Brain microvascular endothelial cell (primary cell): ENCODE results near the gene RGS5.

ENCODE experiments used
- DNase-seq: peaks from one replicate; pipeline ENCODE4 v3.0.0-alpha.2; 2020
- H3K27ac ChIP-seq: fragments of 250-450 bp; sonication (Bioruptor Pico); 2 replicates; pipeline ENCODE4 v1.5.1; 2020; ENCODE audit warnings: mild to moderate bottlenecking, moderate library complexity
- H3K27me3 ChIP-seq: fragments of 250-450 bp; sonication (Bioruptor Pico); replicated peaks from 2 replicates; pipeline ENCODE4 v1.5.1; 2020; ENCODE audit warnings: mild to moderate bottlenecking
- H3K36me3 ChIP-seq: fragments of 250-450 bp; sonication (Bioruptor Pico); replicated peaks from 2 replicates; pipeline ENCODE4 v1.5.1; 2020; ENCODE audit warnings: mild to moderate bottlenecking
- H3K4me3 ChIP-seq: 2 replicates; pipeline ENCODE4 v1.5.1; 2011; ENCODE audit warnings: low read depth, mild to moderate bottlenecking, control low read depth, low read length, moderate library complexity
- in situ Hi-C: cut with HindIII; loops from 2 replicates; pipeline ENCODE4 v1.10.0; 2017; ENCODE audit warnings: low sequenced_read_pairs, low pct_ligation_motif_present
- TF ChIP-seq, protein P1 (sequence below): IDR thresholded peaks from 2 replicates; pipeline ENCODE4 v1.5.1; 2011; ENCODE audit warnings: low read depth, mild to moderate bottlenecking, moderate library complexity, low read length, control low read depth, inconsistent platforms; ENCODE audit errors: missing control alignments

RGS5 gene

DNA sequence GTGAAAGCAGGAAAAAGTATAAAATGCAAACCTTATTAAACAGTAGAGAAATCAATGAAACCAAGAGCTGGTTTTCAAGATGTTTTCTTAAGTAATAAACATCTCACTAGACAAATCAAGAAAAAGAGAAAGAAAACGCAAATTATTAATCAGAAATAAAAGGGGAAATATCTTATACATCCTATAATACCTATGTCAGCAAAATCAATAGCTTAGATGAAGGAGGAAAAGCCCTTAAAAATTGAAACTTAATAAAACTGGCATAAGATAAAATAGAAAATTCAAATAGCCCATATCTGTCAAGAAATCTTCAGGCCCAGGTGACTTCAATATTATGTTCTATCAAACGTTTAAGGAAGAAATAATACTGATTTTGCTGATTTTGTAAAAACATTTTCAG is 74.4 kb downstream of the RGS5 start:
- Histone ChIP-seq H3K36me3 (no peaks in the 10 kb centered on the region), H3K27ac (no peak overlapping the region), H3K27me3 (no peaks in the 10 kb centered on the region), H3K4me3 (no peak overlapping the region)
- no peak for DNase-seq
- in situ Hi-C loops = no loop called here
- TF ChIP-seq, protein P1, sequence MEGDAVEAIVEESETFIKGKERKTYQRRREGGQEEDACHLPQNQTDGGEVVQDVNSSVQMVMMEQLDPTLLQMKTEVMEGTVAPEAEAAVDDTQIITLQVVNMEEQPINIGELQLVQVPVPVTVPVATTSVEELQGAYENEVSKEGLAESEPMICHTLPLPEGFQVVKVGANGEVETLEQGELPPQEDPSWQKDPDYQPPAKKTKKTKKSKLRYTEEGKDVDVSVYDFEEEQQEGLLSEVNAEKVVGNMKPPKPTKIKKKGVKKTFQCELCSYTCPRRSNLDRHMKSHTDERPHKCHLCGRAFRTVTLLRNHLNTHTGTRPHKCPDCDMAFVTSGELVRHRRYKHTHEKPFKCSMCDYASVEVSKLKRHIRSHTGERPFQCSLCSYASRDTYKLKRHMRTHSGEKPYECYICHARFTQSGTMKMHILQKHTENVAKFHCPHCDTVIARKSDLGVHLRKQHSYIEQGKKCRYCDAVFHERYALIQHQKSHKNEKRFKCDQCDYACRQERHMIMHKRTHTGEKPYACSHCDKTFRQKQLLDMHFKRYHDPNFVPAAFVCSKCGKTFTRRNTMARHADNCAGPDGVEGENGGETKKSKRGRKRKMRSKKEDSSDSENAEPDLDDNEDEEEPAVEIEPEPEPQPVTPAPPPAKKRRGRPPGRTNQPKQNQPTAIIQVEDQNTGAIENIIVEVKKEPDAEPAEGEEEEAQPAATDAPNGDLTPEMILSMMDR = no peak

DNA sequence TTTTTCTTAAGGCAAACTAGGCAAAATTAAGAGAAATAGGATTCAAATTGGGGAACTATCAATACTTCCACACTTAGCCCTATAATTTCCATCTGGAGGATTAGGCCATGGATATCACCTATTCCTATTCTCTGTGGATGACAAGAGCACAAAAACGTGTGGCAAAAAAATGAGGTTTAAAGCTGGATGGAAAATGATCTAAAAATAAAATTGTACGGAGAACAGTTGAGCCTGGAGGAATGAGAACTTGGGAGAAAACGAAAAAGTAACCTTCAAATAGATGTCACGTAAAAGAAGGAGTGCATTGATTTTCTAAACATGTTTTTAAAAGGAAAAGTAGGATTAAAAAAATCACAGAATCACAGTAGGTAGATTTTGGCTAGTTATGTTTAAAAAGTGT is 77.9 kb downstream of the RGS5 start:
- no peak for DNase-seq
- no peaks in the 10 kb centered on the region for H3K27me3 ChIP-seq
- TF ChIP-seq, protein P1 = no peak
- no peak overlapping the region for H3K4me3 ChIP-seq
- H3K27ac ChIP-seq = no peak overlapping the region
- no peaks in the 10 kb centered on the region for H3K36me3 ChIP-seq
- in situ Hi-C loops = no loop called here

DNA sequence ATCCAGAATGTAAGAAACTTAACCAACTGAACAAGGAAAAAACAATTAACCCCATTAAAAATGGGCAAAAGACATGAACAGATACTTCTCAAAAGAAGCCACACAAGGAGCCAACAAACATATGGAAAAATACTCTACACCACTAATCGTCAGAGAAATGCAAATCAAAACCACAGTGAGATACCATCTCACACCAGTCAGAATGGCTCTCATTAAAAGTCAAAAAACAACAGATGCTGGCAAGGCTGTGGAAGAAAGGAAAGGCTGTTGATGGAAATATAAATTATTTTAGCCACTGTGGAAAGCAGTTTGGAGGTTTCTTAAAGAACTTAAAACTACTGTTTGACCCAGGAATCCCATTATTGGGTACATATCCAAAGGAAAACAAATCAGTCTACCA is 82.3 kb downstream of the RGS5 start:
- H3K27ac ChIP-seq = no peak overlapping the region
- in situ Hi-C loops = no loop called here
- no peak for DNase-seq
- TF ChIP-seq, protein P1 = no peak
- no peaks in the 10 kb centered on the region for H3K36me3 ChIP-seq
- H3K4me3 ChIP-seq = no peak overlapping the region
- H3K27me3 ChIP-seq = no peaks in the 10 kb centered on the region

DNA sequence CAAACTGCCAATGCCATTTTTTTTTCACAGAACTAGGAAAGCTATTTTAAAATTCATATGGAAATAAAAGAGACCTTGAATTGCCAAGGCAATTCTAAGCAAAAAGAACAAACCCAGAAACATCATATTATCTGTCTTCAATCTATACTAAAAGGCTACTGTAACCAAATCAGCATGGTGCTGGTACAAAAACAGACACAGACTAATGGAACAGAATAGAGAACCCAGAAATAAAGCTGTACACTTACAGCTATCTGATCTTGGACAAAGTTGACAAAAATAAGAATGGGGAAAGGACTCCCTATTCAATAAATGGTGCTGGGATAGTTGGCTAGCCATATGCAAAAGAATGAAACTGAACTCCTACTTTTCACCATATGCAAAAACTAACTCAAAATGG is 83.0 kb downstream of the RGS5 start:
- no peak overlapping the region for H3K27ac ChIP-seq
- DNase-seq = no peak
- TF ChIP-seq, protein P1 = no peak
- in situ Hi-C loops = no loop called here
- no peaks in the 10 kb centered on the region for H3K27me3 ChIP-seq
- no peaks in the 10 kb centered on the region for H3K36me3 ChIP-seq
- no peak overlapping the region for H3K4me3 ChIP-seq

DNA sequence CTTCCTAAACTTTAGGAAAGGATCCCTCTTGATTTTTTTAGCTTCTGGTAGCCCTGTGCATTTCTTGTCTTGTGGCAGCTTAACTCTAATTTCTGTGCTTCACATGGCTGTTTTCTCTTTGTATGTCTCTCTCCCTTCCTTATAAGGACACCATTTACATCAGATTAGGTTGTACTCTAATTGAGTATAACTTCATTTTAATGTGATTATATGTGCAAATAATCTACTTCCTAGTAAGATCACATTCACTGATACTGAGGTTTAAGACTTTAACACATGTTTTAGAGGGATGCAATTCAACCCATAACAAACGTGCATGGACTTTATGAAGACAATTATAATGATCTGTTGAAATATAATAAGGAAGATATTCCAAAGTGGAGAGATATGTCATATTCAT is 86.8 kb downstream of the RGS5 start:
- TF ChIP-seq, protein P1 = no peak
- no peak for DNase-seq
- no peaks in the 10 kb centered on the region for H3K27me3 ChIP-seq
- in situ Hi-C loops = no loop called here
- no peak overlapping the region for H3K4me3 ChIP-seq
- H3K36me3 ChIP-seq = no peaks in the 10 kb centered on the region
- H3K27ac ChIP-seq = no peak overlapping the region

DNA sequence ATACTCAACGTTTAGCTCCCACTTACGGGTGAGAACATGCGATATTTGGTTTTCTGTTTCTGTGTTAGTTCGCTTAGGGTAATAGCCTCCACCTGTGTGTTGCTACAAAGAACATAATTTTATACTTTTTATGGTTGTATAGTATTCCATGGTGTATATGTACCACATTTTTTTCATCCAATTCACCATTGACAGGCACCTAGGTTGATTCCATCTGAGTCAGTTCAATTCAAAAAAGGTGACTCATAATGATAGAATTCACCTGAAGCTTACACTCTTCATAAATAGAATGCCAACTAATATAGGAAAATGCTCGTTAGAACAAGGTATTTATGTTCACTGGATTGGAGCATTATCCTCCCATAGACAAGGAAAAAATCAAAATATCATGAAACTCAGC is 95.1 kb downstream of the RGS5 start:
- no peak overlapping the region for H3K4me3 ChIP-seq
- in situ Hi-C loops = no loop called here

More for the DNA sequence above, 95.1 kb downstream of the RGS5 start:
- Histone ChIP-seq H3K27me3 (no peaks in the 10 kb centered on the region), H3K27ac (no peak overlapping the region), H3K36me3 (no peaks in the 10 kb centered on the region)
- TF ChIP-seq, protein P1 = no peak
- DNase-seq = no peak
